DMS153 treated with DMSO at 0.1 percent for 48 hours (cell line): Measurements from ENCODE around the gene CAPZA2.
"Not testable (repeated sequence)": the region's sequence is repeated elsewhere in the genome, so short reads cannot be mapped to it uniquely, and the experiment has no call there.

Experiments
- DNase-seq: peaks from one replicate; lab custom pipeline; 2025; ENCODE audit not compliant: unreplicated experiment; lab: John Stamatoyannopoulos, UW

The CAPZA2 gene

DNA sequence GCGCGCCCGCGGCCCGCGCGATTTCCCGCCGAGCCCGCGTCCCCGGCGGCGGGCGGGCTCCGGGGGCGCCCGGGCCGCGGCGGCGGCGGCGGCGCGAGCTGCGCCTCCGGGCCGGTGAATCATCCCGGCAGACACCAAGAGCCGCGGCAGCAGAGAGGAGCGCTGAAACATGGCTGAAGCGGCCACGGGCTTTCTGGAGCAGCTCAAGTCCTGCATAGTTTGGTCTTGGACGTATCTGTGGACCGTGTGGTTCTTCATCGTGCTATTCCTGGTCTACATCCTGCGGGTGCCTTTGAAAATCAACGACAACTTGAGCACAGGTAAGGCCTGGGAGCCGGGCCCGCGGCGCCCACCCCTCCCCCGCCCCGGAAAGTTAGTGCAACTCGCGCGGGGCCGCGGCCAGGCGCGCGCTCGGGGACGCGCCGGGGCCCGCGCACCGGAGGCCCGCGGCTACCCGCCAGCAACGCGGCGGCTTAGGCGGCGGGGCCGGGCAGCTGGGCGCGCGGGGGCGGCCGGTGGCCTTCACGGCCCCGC is 91.1 kb downstream of the CAPZA2 start, which contains the start of gene ST7:
TSS of gene ST7 (plus strand) at position 130 of the 534 bp plus-strand sequence. CDS start at position 170, 40 bp downstream.
- peak; percentile 45 for DNase-seq

DNA sequence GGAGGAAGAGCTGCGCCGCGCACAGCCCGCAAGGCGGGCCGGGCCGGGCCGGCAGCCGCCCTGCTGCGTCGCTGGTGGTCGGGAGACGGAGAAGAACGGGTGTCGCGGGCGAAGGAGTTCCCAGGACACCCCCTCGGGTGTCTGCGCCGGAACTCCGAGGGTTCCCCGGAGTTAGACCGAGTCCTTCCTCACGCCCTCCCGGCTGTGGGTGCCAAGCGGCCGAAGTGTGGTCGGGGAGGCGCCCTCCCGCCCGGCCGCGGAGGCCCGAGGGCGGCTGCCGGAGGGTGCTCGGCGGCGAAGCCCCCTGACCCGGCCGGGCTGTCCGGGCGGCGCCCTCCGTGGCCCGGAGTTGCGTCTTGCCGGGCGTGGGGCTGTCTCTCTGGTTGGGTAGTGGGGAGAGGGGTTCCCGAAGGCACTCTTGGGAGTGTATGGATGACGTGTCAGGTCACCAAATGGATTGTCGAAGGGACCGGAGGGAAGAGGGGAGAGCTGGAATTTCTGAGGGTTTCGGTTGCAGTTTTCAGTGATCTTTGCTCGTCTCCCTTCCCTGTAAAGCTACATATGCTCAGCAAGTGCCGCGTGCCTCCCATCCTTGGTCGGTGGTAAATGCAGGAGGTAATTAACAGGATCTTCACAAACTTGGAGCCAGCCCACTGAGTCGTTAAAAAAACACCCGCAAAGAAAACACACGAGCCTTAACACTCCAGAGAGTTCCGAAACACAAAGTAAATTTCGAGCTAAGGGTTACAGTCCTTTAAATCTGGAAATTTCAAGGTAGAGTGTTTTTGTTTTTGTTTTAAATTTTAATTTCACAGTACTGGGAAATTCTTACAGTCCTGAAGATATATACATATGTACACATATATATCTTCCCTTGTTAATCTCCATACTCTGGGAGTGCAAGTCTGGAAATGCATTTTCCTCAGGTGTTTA is 91.8 kb downstream of the CAPZA2 start:
- peak; percentile 30 for DNase-seq

- no peak for DNase-seq
These were observed 93.0 kb downstream of the CAPZA2 start for GRCh38 chr7:116955340-116955739.

GRCh38 chr7:116955801-116956476 is 93.6 kb downstream of the CAPZA2 start:
- DNase-seq = no peak

GRCh38 chr7:116956477-116956804 is 94.1 kb downstream of the CAPZA2 start:
- no peak for DNase-seq

- DNase-seq = no peak
These were observed 95.5 kb downstream of the CAPZA2 start for GRCh38 chr7:116957874-116958273.

GRCh38 chr7:116961966-116962673 is 99.7 kb downstream of the CAPZA2 start:
- DNase-seq = not testable (repeated sequence)

DNA sequence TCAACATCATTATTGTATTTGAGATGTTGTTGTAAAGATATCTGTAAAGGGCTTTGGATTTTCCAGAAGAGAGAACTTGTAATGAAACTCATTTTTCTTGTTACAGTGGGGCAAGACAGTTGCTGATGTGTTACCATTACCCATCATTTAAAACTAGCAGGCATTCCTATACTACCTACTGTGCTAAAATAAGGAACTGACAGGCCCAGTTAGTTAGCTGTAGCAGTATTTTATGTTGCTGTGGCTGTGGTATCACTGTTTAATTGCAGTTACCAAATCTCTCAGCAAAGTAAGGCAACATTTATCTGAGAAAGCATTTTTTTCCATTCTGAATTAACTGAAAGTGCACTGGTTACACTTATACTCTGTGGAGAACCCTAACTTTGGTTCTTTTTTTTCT is 100.8 kb downstream of the CAPZA2 start:
- DNase-seq = no peak

GRCh38 chr7:116966601-116967000 is 104.2 kb downstream of the CAPZA2 start:
- no peak for DNase-seq

GRCh38 chr7:116967254-116967922 is 105.0 kb downstream of the CAPZA2 start:
- no peak for DNase-seq

- DNase-seq = no peak
These were observed 105.6 kb downstream of the CAPZA2 start for GRCh38 chr7:116967983-116968382.

DNA sequence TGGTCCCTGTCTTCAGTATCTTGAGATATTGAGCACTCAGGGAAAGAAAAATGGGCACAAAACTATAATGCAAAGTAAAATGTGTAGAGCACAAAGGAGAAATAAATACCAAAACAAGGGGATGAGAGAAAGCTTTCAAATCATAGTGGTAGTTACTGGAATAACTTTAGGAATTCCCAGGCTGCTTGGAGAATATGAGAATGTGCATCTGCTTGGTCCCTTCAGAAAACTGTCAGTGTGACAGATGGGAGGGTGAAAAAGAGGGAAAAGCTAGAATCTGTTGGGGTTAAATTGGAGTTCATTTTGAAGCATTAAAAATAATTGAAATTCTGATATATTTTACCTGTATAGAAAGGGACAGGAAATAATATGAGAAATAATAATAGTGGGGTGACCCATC is 106.2 kb downstream of the CAPZA2 start:
- DNase-seq = no peak

GRCh38 chr7:116969371-116969902 is 107.0 kb downstream of the CAPZA2 start:
- DNase-seq = no peak

DNA sequence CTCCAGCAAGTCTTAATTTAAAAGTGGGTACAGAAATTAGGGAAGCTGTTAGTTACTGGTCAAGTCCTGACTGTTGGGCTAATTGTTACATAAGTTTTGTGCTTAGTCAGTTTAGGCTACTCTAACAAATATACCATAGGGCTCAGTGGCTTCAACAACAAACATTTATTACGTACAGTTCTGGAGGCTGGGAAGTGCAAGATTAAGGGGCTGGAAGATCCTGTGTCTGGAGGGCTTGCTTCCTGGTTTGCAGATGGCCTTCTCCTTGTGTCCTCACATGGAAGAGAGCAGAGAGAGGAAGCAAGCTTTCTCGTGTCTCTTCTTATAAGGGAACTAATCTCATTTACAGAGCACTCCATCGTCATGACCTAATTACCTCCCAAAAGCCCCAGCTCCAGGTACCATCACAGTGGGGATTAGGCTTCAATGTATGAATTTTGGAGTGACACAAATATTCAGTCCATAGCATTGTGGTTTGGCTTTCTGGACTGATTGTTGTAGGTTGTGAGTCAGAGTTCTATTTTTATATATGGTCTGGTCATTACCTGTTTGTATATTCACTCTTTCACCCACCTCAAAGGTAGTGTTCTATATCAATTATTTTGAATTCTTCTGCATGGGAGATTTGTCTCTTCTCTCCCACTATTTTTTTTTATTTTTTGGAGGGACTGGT is 108.0 kb downstream of the CAPZA2 start:
- no peak for DNase-seq

DNA sequence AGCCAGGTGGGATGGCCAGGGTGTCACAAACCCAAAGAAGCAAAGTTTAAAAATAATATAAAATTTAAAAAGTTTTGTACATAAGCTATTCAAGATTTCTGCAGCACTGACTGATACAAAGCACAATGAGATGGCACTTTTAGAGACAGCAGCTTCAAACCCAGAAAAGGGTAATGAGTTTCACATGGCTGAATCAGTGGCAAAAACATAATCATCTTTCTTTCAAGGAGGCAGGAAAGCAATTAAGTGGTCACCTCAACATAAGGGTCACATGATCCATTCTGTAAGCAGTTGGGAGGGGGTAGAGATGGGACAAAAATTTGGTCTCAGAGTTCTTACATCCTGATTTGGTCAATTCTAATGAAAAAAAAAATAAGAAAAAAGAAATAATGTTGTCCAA is 108.8 kb downstream of the CAPZA2 start:
- not testable (repeated sequence) for DNase-seq
